ENCODE data around the gene ARHGAP12.

The ARHGAP12 gene

DNA sequence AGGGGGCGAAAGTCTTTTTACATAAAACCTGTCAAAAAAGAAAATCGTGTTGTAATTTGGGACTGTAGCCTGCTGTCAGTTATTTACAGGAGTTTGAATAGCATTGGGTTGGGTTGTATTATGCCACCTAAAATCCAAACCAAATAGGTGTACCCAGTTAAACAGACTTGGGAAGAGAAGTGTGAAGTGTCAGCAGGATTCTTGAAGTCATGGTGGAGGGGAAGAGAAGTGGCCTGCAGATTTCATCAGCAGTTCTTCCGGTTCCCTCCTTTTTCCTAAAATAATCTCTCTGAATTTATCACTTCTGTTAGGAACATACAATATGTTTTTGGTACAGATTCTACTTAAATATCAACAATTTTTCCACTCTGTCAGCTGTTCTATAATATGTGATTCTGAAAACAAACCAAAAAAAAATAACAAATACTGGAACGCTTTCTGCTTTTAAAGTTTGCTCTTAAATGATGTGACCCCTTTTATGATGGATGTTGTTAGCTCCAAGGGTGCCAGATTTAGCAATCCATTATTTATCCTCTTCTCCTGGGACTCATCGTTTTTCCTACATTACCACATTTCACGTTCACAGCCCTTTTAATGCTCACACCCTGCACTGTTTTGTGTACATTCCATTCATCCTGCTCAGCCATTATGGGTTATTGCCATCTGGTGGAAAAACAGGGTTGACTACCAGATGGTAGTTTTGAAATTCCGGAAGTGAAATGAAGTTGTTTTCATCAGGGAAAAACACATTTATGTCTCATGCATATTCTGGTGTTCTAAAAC lies 18.7 kb upstream of the ARHGAP12 start:
- peak in 1 of 2 experiments; percentile 39 for DNase-seq

DNA sequence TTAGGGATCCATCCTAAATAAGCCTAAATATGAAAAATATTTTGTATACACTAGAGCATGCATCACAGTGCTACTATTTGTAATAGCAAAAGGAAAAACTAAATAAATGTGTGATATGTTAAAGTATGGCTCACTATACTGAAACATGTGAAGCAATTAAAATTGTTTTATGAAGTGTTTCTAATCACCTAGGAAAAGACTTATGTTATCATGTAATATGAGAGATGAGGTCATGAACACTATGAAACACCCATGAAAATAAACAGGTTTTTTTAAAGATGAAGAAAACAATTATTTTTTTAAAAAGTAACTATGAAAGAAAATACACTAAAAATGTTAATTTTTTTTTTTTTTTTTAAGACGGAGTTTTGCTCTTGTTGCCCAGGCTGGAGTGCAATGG lies 16.8 kb upstream of the ARHGAP12 start:
- no peak for DNase-seq

DNA sequence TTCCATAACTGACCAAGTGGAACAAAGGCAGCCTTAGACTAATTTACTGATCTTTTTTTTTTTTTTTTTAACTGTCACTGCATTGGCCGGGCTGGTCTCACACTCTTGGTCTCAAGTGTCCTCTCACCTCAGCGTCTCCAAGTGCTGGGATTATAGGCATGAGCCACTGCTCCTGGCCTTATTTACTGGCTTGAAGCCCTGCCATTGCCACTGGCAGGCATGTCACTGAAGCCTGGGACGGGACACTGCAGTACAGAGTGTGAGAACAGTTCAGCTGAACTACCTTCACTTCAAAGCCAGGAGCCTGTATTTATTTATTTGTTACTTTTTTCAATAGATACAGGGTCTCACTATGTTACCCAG lies 15.4 kb upstream of the ARHGAP12 start:
- no peak for DNase-seq

DNA sequence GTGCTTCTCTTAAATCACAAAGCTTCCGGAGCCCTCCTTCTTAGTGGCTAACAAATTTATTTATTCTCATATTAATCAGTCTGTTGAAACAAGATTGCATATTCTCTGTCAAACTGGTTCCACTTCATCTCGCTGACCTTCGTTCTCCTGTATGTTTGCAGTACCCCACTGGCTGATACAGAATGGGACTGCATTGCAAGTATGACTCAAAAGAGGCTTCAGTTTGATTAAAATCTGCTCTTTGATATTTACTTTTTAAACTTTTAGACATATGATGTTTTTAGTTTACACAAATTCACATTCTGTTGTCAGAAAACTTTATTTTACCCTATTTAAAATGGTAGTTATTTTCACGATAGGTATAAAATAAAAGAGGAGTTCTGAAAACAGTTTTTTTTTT lies 14.3 kb upstream of the ARHGAP12 start:
- DNase-seq = no peak

DNA sequence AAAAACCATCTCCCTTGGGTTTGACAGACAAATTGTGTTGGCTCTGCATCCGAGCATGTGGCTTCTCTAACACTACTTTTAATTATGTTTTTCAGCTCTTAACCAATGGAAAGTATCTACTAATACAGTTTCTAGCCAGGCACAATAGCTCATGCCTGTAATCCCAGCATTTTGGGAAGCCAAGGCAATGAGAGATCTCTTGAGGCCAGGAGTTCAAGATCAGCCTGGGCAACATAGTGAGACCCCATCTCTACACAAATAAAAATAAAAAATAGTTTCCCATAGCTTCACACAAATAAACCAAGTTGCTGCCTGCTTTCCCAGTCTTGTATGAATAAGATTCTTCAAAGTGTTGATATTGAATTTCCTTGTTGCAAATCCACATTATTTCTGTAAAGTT lies 13.8 kb upstream of the ARHGAP12 start:
- no peak for DNase-seq

DNA sequence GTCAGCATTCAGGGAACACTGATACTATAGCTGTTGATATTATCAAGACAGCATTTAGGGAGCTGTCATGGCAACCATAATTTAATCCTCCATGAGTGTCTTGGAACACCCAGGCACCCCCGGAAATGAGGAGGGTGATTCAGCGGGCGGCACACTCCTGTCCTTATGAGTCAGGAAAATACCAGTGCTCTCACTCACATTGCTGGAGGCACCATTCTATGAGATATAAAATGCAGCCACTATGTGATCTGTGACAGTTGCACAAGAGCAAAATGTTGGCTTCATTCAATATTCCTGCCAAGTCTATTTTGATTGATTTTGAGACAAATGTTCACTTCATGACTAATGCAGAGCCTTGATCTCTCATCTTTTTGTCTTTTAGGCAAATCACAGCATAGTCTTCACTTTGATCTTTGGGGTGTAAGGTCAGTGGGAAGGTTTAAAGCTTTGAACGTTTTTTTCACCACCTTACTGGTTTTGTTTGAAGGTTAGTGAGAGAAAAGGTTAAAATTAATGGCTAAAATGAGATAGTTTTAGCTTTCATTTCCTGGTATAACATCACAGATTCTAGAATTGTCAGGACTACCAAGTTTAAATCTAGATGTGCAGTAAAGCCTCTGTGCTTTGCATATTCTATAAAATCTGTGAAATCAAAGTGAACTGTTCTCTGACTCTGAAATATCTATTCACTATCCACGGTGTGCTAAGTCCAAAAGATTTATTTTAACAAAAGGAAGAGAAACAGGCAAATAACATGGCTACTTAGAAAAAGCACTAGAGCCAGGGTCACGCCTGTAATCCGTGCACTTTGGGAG lies 12.4 kb upstream of the ARHGAP12 start:
- DNase-seq = no peak

DNA sequence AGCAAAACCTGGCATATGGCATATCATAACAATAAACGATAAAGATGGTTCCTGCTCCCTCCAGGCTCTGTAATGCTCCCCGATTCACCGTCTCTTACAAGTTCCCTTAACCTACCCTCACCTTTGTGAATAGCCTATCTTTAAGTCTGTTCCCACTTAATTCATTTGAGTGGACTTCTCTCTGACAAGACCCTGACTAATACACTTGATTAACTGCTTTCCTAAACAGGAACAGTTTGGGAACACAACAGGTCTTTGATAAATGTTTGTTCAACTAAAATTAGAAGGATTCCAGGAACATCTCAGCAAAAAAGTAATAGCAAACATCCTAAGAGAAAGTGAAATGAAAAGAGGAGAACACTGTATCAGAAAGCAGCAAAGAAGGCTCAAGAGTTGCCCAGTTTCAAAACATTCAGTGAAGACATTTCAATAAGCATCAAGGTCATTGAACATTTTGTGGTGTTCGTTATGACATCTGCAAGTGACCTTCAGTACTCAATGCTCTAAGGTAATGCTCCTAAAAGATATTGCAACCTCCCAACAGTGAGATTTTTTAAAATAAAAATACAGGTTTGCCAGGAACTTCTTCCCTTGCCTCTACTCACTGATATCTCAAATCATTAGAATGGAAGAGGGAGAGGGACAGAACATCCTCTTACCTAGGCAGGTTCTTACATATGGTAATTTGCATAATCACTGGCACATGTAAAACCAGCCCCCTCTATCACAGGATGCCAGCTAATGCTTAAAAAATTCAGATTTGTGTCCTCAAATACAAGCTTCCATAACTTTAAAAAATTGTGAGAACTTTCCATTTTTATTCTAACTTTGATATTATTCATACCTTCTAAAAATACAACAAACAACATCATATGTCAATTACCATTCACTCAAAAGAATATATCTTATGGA lies 11.4 kb upstream of the ARHGAP12 start:
- DNase-seq = no peak

DNA sequence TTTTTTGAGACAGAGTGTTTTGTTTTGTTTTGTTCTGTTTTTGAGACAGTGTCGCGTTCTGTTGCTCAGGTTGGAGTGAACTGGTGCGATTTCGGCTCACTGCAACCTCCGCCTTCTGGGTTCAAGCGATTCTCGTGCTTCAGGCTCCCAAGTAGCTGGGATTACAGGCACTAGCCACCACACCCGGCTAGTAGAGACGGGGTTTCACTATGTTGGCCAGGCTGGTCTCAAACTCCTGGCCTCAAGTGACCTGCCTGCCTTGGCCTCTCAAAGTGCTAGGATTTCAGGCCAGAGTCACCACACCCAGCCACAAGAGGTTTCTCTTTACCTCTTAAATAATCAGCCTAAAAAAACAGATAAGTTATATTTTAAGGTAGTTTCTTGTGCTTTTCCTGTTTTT lies 8.7 kb upstream of the ARHGAP12 start:
- DNase-seq = no peak

DNA sequence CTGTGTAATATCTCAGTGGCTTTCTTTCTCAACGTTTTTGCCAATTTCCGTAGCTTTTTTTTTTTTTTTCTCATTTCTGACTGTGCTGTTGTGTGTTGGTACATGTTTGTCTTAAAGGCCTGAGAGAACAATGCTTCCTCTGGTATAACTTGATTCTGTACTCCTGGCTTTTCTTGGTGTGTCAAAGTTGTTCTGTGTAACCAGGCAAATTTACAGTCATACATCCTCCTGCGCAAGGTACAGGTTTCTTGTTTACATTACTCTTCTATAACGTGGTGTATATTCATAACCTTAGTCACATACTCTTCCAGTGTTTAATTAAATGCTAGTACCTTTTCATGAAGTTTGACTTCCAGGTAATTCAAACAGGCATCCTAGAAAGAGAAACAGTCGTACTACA lies 8.3 kb upstream of the ARHGAP12 start:
- no peak for DNase-seq

DNA sequence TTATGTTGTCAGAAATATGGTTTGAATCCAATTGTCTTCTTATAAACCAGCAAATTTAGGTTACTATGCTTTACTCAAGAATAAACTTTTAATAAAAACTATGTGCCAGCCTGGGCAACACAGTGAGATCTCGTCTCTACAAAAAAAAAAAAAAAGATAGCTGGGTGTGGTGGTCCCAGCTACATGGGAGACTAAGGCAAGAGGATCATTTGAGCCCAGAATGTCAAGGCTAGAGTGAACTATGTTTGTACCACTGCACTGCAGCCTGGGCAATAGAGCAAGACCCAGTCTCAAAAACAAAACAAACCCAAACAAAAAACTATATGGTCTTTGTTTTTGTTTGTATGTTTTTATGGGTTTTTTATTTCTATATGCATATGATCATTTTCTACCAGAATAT lies 7.5 kb upstream of the ARHGAP12 start:
- no peak for DNase-seq

DNA sequence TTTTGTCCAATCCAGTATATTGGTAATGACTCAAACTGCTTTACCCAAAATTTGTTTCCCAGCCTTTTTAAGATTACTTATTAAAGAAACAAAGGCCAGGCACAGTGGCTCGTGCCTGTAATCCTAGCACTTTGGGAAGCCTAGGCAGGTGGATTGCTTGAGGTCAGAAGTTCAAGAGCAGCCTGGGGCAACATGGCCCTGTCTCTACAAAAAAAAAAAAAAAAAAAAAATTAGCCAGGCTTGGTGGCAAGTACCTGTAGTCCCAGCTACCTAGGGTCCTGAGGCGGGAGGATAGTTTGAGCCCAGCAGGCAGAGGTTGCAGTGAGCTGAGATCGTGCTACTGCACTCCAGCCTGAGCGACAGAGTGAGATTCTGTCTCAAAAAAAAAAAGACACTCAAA lies 7.0 kb upstream of the ARHGAP12 start:
- DNase-seq = no peak

DNA sequence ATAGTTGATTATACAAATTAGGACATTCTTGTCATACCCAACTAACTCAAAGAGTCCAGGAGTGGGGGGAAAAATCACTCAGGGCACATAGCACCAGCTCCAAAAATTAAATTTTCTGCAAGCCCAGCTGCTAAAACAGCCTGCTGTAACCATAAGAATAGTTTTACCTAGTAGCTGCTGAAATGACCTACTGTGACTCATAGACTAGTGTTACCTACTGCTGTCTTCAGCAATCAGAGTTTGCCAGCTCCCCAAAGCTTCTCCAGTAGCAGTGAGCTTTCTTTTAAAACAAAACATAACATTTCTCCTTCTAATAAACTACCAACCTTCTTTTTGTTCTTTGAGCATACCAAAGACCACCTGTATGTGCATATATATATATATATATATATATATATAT lies 4.2 kb upstream of the ARHGAP12 start:
- no peak for DNase-seq

DNA sequence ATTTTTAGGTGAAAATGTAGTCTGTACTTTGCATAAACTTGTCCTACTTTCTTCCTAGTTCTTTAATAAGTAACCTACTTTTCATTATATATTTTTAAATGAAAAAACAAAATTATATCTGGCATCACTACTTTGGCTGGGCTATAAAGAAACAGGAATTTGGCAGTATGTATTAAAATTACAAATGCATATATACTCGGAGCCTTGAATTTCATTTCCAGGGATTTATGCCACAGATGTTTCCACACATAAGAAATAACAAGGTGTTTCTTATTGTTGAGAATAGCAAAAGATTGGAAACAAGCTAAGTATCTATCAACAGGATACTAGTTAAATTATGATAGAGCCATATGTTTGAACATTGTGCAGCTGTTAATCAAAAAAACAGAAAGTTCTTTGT lies 2.2 kb upstream of the ARHGAP12 start:
- DNase-seq = no peak

DNA sequence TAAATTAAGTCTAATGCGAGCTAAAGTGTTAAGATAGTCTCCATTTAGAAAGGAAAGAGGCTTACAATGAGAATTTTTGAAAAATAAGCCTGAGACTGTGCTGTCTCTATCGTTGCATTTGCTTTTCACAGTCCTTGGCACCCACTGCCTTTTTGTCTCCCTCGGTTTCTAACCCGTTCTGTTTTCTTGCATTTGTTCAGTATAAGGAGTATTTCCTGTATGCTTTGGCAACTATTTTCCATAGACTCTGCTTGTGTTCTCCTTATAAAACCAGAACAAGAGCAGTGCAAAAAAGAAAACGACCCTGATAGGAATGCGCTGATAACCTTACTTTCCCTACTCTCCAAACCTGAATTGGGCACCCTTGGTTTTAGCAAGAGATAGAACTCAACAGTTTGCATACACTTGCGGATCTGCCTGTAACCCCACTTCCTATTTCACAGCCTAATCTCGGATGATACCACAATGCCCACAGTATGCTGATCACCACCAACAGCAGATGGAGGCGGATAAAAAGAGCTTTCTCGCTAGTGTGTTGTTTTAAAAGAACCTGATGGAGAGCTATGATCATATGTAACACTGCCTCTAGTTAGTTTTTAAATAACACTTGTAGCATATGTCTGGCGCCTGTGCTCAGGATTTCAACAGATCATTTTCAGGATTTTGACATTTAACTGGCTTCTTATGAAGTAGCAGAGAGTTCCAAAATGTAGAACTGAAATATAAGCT lies 1.6 kb upstream of the ARHGAP12 start:
- DNase-seq = no peak

DNA sequence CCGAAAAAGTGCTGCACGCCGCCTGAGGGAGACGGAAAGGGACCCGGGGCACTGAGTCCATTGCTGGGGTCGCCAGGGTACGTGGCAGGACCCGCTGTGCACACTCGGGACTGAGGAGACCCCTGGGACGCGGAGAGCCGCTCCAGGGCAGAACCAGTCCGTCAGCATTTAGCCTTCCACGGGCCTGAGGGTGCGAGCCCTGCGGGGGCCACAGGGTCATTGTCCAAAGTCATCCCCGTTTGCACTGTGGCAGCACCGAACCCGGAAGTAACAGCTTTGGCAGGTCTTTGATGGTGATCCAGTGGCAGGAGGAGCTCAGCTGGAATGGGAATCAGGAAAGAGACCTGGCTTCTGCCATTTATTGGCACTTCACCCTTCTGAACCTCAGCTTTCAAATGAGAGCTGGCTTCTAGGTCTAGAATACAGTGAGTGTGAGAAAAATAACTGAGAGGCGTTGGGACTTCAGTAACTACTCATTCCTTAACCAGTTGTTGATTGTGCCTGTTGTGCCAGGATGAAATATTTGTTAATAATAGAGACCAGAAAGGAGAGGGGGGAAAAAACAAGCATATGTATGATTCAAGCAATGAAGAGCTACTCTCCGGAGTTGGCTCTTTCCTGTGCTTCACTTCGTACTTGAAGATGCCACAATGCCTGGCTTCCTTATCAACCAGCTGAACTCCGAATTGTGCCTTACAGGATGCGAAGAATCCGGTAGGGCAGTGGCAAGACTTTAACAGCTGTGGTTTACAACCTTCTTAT lies 811 bp upstream of the ARHGAP12 start:
- DNase-seq = peak in 1 of 2 experiments; percentile 51

DNA sequence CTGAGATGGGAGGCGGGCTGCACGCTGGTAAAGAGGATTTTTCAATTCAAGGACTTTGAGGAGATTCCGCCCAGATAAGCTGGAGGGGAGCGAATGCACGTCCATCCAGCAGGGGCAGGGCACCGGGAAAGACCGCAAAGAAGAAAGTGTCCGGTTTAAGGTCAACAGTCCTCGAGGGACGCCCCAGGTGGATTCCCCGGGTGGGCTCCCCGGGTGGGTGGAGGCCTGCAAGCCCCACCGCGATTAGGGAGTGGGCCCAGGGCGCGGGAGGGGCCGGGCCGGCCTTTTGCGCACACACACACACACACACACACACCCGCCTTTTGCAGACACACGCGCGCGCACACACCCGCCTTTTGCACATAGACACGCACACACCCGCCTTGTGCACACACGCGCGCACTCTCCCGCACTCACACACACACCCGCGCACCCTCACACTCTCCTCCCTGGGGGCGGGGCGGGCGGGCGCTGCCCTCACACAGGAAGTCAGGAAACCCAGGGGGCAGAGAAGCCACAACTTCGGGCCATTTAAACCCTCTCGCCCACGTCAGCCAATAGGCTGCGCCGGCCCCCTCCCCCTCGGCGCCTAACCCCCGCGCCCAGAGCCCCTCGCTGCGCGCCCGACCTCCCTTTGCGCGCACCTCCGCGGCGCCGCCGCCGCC lies 615 bp downstream of the ARHGAP12 start:
- peak; percentile 38 to 41 for DNase-seq

DNA sequence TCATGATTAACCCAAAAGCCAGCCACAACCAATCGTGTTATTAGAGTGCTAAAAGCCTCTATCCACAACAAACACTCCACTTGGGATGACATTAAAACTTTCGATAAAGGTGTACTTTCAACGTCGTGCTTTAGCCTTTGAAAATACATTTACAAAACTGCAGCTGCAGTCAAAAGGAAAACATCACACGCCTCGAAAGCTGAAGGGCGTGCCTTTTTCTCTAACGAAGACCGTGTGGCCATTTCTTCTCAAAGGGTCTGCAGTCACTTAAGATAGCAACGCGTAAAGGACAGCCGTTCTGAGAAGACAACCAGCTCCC lies 1.1 kb downstream of the ARHGAP12 start:
- no peak for DNase-seq

DNA sequence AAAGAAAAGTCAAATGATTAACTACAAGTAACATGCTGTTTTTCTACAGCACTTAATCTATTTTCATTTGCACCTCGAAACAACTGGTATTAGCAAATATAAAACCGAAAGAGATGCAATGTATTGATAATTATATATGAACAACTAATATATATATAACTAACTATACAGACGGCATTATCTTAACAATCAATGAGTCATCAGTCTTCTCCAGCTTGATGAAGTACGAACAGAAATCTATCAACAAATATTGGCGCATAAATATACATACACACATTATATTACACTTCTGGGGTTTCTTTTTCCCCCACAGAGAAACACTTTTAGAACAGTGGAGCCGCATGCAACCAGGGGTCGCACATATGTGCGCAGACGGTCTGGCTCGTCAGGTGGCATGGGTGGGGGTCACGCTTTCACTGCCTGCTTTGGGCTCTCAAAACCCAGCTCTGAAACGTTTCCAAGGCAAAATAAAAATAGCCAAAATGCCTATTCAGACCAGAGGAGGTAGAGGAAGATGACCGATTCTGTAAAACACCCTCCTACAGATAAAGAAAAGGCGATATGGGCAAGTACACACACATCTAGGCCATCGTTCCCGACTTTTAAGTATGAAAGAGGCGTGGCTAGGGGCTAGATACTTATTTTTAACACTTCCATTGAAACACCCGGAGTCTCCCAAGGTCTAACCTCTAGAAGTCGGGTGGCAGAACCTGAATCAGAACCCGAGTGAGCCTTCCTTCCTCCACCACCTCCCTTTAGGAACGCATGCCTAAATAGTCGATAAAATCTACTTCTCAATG lies 1.7 kb downstream of the ARHGAP12 start:
- DNase-seq = no peak

DNA sequence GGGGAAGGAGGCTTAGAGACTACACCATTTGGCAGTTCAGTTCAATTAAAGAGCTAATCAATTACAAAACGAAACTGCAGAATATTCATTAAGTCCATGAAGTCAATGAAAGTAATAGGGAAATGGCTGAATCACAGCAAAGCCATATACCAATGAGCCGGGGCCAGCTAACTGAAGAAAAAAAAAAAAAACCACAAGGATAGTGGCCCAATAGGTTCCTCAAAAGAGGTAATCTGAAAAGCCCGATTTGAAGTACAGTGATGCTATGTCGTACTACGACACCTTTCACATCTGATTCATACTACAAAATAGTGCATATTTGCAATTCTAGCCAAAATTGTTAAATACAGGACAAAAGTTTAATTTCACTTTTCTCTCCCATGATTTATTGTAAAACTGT lies 2.5 kb downstream of the ARHGAP12 start:
- DNase-seq = no peak

DNA sequence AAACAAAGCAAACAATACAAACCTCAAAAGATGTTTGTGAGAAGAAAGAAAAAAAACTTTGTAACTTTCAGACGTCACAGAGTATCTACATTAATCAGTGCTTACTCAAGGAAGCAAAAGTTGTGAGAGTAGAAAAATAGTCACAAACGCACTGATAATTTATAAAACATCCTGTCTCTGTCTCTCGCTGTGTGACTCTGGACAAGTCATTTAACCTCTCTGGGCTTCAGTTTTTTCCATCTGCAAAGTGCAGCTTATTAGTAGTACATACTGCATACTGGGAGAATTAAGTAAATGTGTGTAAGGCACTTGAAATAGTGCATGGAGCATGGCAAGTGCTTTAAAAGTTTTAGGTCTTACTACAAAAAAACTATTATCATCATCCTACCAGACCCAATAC lies 3.8 kb downstream of the ARHGAP12 start:
- no peak for DNase-seq

DNA sequence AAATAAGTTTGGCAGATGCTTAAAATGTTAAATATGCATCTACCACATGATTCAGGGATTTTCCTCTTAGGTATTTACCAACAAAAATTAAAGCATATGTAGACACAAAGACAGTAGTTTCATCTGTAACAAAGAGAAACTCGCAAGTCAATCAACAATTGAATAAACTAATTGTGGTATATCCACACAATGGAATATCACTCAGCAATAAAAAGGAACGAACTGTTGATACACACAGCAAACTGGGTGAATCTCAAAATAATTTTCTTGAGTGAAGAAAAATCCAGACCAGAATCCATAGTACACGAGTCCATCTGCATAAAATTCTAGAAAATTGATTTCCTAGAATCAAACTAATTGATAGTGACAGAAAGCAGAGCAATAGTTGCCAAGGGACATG lies 5.2 kb downstream of the ARHGAP12 start:
- no peak for DNase-seq

Measured in SHP77 (cell line).